HepG2 (cell line): ENCODE results near the gene RNF6.

Experiments used
- ARID3A ChIP-seq: IDR thresholded peaks from 2 replicates; pipeline ENCODE4 v1.6.1; 2012; ENCODE audit warnings: low read depth, low read length, improper control_type of control experiment
- ELF3 ChIP-seq: IDR thresholded peaks from 2 replicates; pipeline ENCODE4 v1.6.1; 2016; ENCODE audit warnings: missing genetic modification reagents, missing compliant biosample characterization
- EZH2 ChIP-seq: conservative IDR thresholded peaks from 2 replicates; pipeline ENCODE4 v1.6.1; 2012; ENCODE audit warnings: mild to moderate bottlenecking, low read depth, low read length, moderate library complexity
- HDAC6 ChIP-seq: fragments of 200-600 bp; sonication (generic); IDR thresholded peaks from 2 replicates; pipeline ENCODE4 v1.7.0; 2017; ENCODE audit warnings: mild to moderate bottlenecking, antibody characterized with exemption, low read length, low read depth
- KAT7 ChIP-seq: IDR thresholded peaks from 2 replicates; pipeline ENCODE4 v1.6.1; 2018; ENCODE audit warnings: borderline replicate concordance, missing compliant biosample characterization
- MTA3 ChIP-seq: sonication (generic); formaldehyde crosslinking; IDR thresholded peaks from 2 replicates; pipeline ENCODE4 v1.4.0; 2020; ENCODE audit warnings: missing genetic modification reagents
- SUZ12 ChIP-seq: fragments of 150-350 bp; IDR thresholded peaks from 2 replicates; pipeline ENCODE4 v1.6.1; 2014; ENCODE audit warnings: low read depth, low read length
- ZNF263 ChIP-seq: sonication (generic); formaldehyde crosslinking; IDR thresholded peaks from 2 replicates; pipeline ENCODE4 v1.4.0; 2020; ENCODE audit warnings: missing genetic modification reagents
- ZNF331 ChIP-seq: sonication (generic); formaldehyde crosslinking; IDR thresholded peaks from 2 replicates; pipeline ENCODE4 v1.4.0; 2020; ENCODE audit warnings: missing genetic modification reagents
- ZNF547 ChIP-seq: sonication (generic); formaldehyde crosslinking; IDR thresholded peaks from 2 replicates; pipeline ENCODE4 v1.5.1; 2020; ENCODE audit warnings: mild to moderate bottlenecking, missing genetic modification reagents
- ZNF790 ChIP-seq: sonication (generic); formaldehyde crosslinking; IDR thresholded peaks from 2 replicates; pipeline ENCODE4 v1.8.0; 2022; ENCODE audit warnings: missing genetic modification reagents, mild to moderate bottlenecking, borderline replicate concordance
- ZSCAN9 ChIP-seq: IDR thresholded peaks from 2 replicates; pipeline ENCODE4 v1.6.1; 2016; ENCODE audit warnings: borderline replicate concordance

DNA sequence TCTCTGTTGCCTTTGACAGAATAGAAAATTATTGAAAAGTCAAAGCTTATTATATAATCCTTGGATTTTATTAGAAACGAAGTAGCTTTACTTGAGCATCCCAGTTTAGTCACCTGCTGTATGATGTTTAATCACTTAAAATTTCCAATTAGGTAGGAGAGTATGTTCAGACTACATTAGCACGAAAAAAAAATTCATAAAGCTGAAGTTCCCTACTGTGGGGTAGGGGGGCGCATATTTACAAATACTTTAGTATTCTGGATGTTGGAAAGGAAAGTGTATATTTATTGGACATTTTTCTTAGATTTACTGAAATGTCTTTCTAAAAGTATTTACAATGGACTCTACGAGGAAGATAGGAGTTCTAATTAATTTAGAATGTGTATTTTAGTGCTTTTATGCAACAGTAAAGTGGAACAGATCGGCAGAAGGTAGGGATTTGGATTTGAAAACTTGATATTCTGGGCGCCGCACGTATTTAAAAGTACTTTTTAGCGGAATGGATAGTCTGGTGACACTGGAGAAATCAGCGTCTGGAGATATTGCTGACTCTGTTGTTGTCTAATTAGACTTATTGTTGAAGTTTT is 33.7 kb upstream of the RNF6 start:
- no peak for TF ChIP-seq MTA3
- no peak for TF ChIP-seq ZNF547 (CRISPR knock-in tag)
- no peak for TF ChIP-seq SUZ12
- TF ChIP-seq ZNF331 = no peak
- TF ChIP-seq ZSCAN9 (CRISPR knock-in tag) = no peak
- TF ChIP-seq EZH2 = no peak
- no peak for TF ChIP-seq ZNF263 (CRISPR knock-in tag)
- no peak for TF ChIP-seq ZNF790 (CRISPR knock-in tag)
- TF ChIP-seq HDAC6 = no peak
- no peak for TF ChIP-seq ELF3 (CRISPR knock-in tag)
- no peak for TF ChIP-seq ARID3A
- TF ChIP-seq KAT7 (CRISPR knock-in tag) = no peak
